Pancreas (tissue), 10 donors: ENCODE results near the gene PES1. TPM values are rescaled to one million over a fixed set of nuclear protein-coding genes. Genes with fewer than 3 reads are reported as not detected.

ENCODE experiments used
- ATAC-seq, 4 donors: fragments of 200-7000 bp; cut with Tn5 transposase; one replicate each; pipeline versions ENCODE4 v1.8.0 to v1.9.1; 2020; ENCODE audit warnings: mild to moderate bottlenecking in 4 of 4, moderate library complexity in 4 of 4
- DNase-seq, 6 donors: peaks; one replicate each; pipeline ENCODE4 v3.0.0-alpha.2; 2020
- FAIRE-seq: peaks from 2 replicates; lab custom pipeline; 2012; peaks lifted over from hg19 to GRCh38; lab: Jason Lieb, UNC
- H3K27ac ChIP-seq, 4 donors: fragments of 200-600 bp; sonication (generic); 1 replicate in 3 of 4; 2 replicates in 1 of 4; pipeline versions ENCODE4 v1.5.0 to v1.8.0; 2020
- H3K27me3 ChIP-seq, 4 donors: fragments of 200-600 bp; one replicate each; pipeline ENCODE4 v1.8.0; 2021
- H3K36me3 ChIP-seq, 3 donors: fragments of 200-600 bp; sonication (generic) in 1 of 3; one replicate each; pipeline versions ENCODE4 v1.5.0 to v1.8.0; 2020 to 2021
- H3K4me1 ChIP-seq, 3 donors: fragments of 200-600 bp; one replicate each; pipeline ENCODE4 v1.8.0; 2021
- H3K4me3 ChIP-seq, 4 donors: fragments of 200-600 bp; sonication (generic) in 2 of 4; one replicate each; pipeline versions ENCODE4 v1.5.0 to v1.8.0; 2020 to 2021
- H3K9me3 ChIP-seq, 4 donors: fragments of 200-600 bp; one replicate each; pipeline ENCODE4 v1.8.0; 2021
- CTCF ChIP-seq, 4 donors: fragments of 200-600 bp; sonication (generic) in 3 of 4; IDR thresholded peaks; one replicate each; pipeline versions ENCODE4 v1.5.0 to v1.8.0; 2021; ENCODE audit warnings: antibody characterized with exemption in 4 of 4
- WGBS, 2 donors: extraction: QIAGEN DNeasy Blood & Tissue Kit; methylation state at CpG; one replicate each; pipeline ENCODE4 v1.1.7; 2013; 5-methylcytosine and 5-hydroxymethylcytosine counted together
- intact Hi-C, 3 donors: fragments of 100-400 bp; cut with DNase I; formaldehyde crosslinking; loops; one replicate each; pipeline versions ENCODE4 v1.11.1 to v1.14.2; 2022
- polyA plus RNA-seq, 2 donors: library from polyadenylated mRNA; stranded (reverse); fragments of 200-250 nt; gene quantifications; one replicate each; pipeline ENCODE4 v1.2.3, GENCODE V29; 2013
- total RNA-seq, 6 donors: library from RNA; stranded (reverse); fragmentation: NEBNext Ultra II Directional in 4 of 6; extraction: Animal tissue kit (Norgen Biotek cat#: 25700) in 4 of 6; gene quantifications; one replicate each; pipeline versions ENCODE4 v1.2.1 to v1.2.4, GENCODE V29; 2021 to 2023
- donor health status: healthy with polysubstance abuse.
- donor health status: DM: no; HTN: no; CAD: no; lungs with moderate emphysema.
- donor health status: DM: no; HTN: no; CAD: no.
- donor health status: control.
- donor health status: control.
- donor health status: Bipolar disorder and iron deficiency.
- donor health status: DM: yes; HTN: yes; CAD: no.
- donor health status: DM: no; HTN: no; CAD: no.
- donor health status: DM: no; HTN: no; CAD: no.
- donor health status: DM: yes; HTN: yes; CAD: no.

The PES1 gene
- total and polyA plus RNA-seq, 8 donors, result 33.8 to 66.9 (median 44.8) TPM

GRCh38 chr22:30538280-30538679, 53.4 kb downstream of the PES1 start:
- Histone ChIP-seq H3K36me3 (no peaks in the 10 kb centered on the region), H3K27me3 (no peaks in the 10 kb centered on the region), H3K9me3 (no peaks in the 10 kb centered on the region), H3K27ac (no peak overlapping the region), H3K4me3 (no peak overlapping the region), H3K4me1 (peaks cover 0 to 4% (median 0%) of the 10 kb centered on the region in 3 donors)
- WGBS, 2 donors, result 86 to 92% methylated on average over 6 of the region's 6 CpGs
- no peak for DNase-seq
- no peak for FAIRE-seq
- ATAC-seq, result no peak
- intact Hi-C loops, result no loop called here
- TF ChIP-seq CTCF (IDR thresholded peaks at IDR 0.05), result no peak

GRCh38 chr22:30537083-30537731, 54.5 kb downstream of the PES1 start:
- intact Hi-C loops, result no loop called here
- ATAC-seq (no peak), DNase-seq (no peak), FAIRE-seq (no peak)
- no peak overlapping the region for H3K4me3 ChIP-seq
- no peak overlapping the region for H3K27ac ChIP-seq
- no peaks in the 10 kb centered on the region for H3K36me3 ChIP-seq
- H3K9me3 ChIP-seq, result no peaks in the 10 kb centered on the region
- no peaks in the 10 kb centered on the region for H3K27me3 ChIP-seq
- WGBS, 2 donors, result 81 to 85% methylated on average over 9 of the region's 9 CpGs
- no peak for TF ChIP-seq CTCF (IDR thresholded peaks at IDR 0.05)
- H3K4me1 ChIP-seq, result no peaks in the 10 kb centered on the region

DNA sequence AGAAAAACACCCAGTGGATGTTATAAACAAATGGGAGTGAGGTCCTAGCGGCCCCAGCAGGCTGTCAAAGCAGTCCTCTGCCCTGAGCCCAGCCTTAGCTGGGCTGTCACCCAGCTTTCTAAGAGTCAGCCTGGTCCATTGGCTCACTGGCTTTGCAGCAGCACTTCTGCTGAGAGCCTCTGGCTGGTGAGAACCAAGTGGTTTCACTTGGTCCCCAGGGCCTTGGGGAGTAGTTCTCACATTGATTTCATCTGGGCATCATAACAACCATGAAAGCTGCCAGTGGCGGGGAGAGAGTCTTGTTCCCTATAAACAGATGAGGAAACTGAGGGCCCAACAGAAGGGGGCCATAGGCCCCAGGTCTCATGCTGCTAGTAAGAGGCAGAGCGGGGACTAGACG, 56.5 kb downstream of the PES1 start:
- no peaks in the 10 kb centered on the region for H3K27me3 ChIP-seq
- FAIRE-seq (no peak), ATAC-seq (no peak), DNase-seq (no peak)
- no peaks in the 10 kb centered on the region for H3K36me3 ChIP-seq
- intact Hi-C loops, result no loop called here
- 90 to 91% methylated on average over 4 of the region's 4 CpGs for WGBS, 2 donors
- H3K4me1 ChIP-seq, result no peaks in the 10 kb centered on the region
- TF ChIP-seq CTCF (IDR thresholded peaks at IDR 0.05), result no peak
- H3K4me3 ChIP-seq, result no peak overlapping the region
- H3K27ac ChIP-seq, result no peak overlapping the region
- no peaks in the 10 kb centered on the region for H3K9me3 ChIP-seq

DNA sequence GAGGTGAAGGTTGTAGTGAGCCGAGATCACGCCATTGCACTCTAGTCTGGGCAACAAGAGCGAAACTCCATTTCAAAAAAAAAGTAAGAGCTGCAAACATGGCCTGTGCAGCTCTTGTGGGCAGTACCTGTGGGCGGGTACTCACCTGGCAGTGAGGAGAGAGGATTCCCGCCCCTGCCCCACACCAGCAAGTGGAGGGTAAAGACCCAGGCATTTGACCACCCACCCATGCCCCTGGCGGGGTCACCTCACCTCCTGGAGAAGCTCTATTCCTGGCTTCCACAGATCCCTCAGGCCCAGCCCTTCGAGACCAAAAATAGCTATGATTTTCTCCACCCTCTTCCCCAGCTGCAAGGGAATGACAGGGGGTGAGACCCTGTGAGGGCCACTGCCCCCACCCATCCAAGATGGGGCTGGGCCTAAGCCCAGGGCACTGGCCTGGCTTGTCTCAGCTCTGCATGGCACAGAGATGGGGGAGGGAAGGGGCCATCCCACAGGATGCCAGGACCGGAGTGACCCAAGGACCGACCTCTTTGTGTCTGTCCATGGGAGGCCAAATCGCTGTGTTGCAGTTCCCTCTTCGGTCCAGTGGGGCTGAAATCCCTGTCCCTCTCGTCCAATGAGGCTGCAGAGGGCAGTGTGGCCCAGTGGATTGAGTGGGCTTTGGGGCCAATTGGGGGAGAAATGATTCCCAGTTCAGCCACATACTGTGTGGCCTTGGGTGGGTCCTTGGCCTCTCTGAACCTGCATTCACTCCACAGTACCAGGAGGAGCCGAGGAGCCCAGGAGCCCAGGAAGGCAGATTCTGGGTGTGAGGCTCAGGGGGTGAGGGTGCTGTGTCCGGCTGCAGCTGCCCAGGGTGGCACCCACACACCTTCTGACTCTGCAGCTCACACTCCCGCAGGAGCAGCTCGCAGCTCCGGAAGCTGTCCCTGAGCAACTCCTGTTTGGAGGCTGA, 59.8 kb downstream of the PES1 start:
- H3K4me3 ChIP-seq, result no peak overlapping the region
- no peak for TF ChIP-seq CTCF (IDR thresholded peaks at IDR 0.05)
- no peaks in the 10 kb centered on the region for H3K36me3 ChIP-seq
- DNase-seq (no peak), ATAC-seq (no peak), FAIRE-seq (no peak)
- no peak overlapping the region for H3K27ac ChIP-seq
- no peaks in the 10 kb centered on the region for H3K4me1 ChIP-seq
- intact Hi-C loops, result no loop called here
- WGBS, 2 donors, result 84 to 90% methylated on average over 17 of the region's 17 CpGs
- H3K9me3 ChIP-seq, result no peaks in the 10 kb centered on the region
- H3K27me3 ChIP-seq, result no peaks in the 10 kb centered on the region
